Measurements from ENCODE around the gene MTRR. TPM values are rescaled to one million over a fixed set of nuclear protein-coding genes. Genes with fewer than 3 reads are reported as not detected.

Gene MTRR
- total and polyA plus RNA-seq, 3 experiments from 2014 or later = 36.8 to 50.5 (median 45.5) TPM

DNA sequence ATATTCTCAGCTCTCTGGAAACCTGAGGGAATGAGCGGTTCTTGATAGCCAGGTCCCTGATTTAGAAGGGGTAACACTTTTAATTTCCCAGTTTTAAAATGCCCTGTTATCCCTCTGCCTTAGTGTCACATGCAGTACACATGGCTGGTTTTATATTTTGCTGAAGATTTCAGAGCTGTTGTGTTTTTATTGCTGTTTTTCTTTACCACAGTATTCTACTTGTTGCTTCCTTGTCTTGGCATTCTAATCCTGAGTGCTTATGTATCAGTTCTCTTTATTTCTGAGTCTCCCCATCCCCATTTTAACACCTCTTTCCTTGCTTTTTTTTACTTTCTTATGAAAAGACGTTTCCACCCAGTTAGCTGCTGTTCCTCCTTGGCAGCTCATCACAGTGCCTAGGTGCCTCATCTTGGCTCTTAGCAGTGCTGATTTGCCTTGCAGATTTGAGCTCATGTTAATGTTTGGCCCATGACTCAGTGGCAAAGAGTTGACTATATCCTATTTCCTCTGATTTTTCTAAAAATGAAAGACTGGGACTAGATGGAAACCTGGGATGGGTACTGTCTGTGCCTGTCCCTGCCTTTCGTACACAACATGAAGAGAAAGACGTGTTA, 3.7 kb downstream of the MTRR start:
- Mint-ChIP-seq H3K36me3 (peaks cover 8 to 47% (median 17%) of the 10 kb centered on the region in 3 donors), H3K27me3 (peaks cover 0 to 3% of the 10 kb centered on the region in 2 donors), H3K27ac (peak overlapping the region; percentile 86 to 97 (median 92)), H3K4me1 (peaks cover 72 to 90% (median 89%) of the 10 kb centered on the region in 3 donors), H3K4me3 (peak overlapping the region; percentile 72 to 82 (median 77)), H3K9me3 (no peaks in the 10 kb centered on the region)
- ChIA-PET CTCF (interaction anchor here (0.9 to 2.1 kb wide), 3 partner anchors 14 to 26 kb away, joined by 3 to 10 read pairs (median 3); no protein-coding TSS in a partner anchor), POLR2A (interaction anchor here (1.3 kb wide), 2 partner anchors 9 to 22 kb away, joined by 3 to 4 read pairs; partner anchors contain the start of gene CFAP90)
- H3K36me3 ChIP-seq (ENCODE audit: insufficient read depth, low read length) = peaks cover 20% of the 10 kb centered on the region
- H3K4me3 ChIP-seq (ENCODE audit: low read length) = peak overlapping the region; percentile 42
- no peaks in the 10 kb centered on the region for H3K27me3 ChIP-seq (ENCODE audit: insufficient read depth, low read length, poor library complexity, severe bottlenecking)
- H3K4me1 ChIP-seq (ENCODE audit: insufficient read depth, low read length) = peaks cover 52% of the 10 kb centered on the region
- no peaks in the 10 kb centered on the region for H3K9me3 ChIP-seq (ENCODE audit: low read length)
- H3K27ac ChIP-seq (ENCODE audit: low read depth, low read length) = peak overlapping the region; percentile 41
- no peak for DNase-seq

DNA sequence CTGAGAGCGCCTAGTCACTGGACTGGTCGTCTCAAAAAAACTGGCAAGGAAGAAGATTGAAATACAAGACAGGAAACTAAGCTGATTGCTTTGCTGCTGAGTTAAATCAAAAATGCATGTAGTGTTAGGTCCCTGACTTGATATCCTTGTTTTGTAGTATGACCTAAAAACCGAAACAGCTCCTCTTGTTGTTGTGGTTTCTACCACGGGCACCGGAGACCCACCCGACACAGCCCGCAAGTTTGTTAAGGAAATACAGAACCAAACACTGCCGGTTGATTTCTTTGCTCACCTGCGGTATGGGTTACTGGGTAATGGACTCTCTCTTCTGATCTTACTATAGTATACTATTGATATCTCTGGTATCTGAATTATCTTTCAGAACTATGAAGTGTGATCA, 4.3 kb downstream of the MTRR start:
- H3K9me3 Mint-ChIP-seq = no peaks in the 10 kb centered on the region
- H3K4me1 ChIP-seq (ENCODE audit: insufficient read depth, low read length) = peaks cover 46% of the 10 kb centered on the region

DNA sequence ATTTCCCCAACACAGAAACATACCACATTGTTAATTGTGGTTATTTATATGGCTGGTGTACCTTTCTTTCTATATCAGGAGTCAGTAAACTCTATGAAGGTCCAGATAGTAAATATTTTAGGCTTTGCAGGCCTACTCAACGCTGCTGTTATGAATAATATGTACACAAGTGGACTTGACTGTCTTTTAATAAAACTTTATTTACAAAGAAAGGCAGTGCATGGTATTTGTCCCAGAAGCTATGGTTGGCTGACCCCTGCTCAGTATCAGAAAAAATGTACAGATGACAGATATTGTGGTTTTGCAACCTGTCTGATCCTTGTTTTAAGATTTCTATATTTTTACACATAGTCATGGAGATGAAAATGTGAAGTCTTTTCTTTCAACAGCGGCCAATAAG, 5.7 kb downstream of the MTRR start:
- H3K9me3 ChIP-seq (ENCODE audit: low read length) = no peaks in the 10 kb centered on the region
- peaks cover 36% of the 10 kb centered on the region for H3K36me3 ChIP-seq (ENCODE audit: insufficient read depth, low read length)
- H3K4me1 ChIP-seq (ENCODE audit: insufficient read depth, low read length) = peaks cover 46% of the 10 kb centered on the region
- H3K4me3 ChIP-seq (ENCODE audit: low read length) = no peak overlapping the region
- POLR2A ChIA-PET = no interaction called here
- Mint-ChIP-seq H3K9me3 (no peaks in the 10 kb centered on the region), H3K4me1 (peaks cover 75 to 96% (median 94%) of the 10 kb centered on the region in 3 donors), H3K27me3 (no peaks in the 10 kb centered on the region), H3K27ac (peak overlapping the region in 2 of 8 donors; percentile 11 to 92), H3K36me3 (peaks cover 8 to 56% (median 31%) of the 10 kb centered on the region in 3 donors), H3K4me3 (no peak overlapping the region)
- DNase-seq = no peak
- no peaks in the 10 kb centered on the region for H3K27me3 ChIP-seq (ENCODE audit: insufficient read depth, low read length, poor library complexity, severe bottlenecking)
- CTCF ChIA-PET = interaction anchor here (0.8 kb wide), 1 partner anchor 12 kb away, joined by 4 read pairs; no protein-coding TSS in a partner anchor
- no peak overlapping the region for H3K27ac ChIP-seq (ENCODE audit: low read depth, low read length)

More for the DNA sequence above, 4.3 kb downstream of the MTRR start:
- Mint-ChIP-seq H3K27me3 (peaks cover 0 to 3% of the 10 kb centered on the region in 2 donors), H3K27ac (peak overlapping the region; percentile 86 to 97 (median 92)), H3K4me1 (peaks cover 73 to 90% (median 89%) of the 10 kb centered on the region in 3 donors), H3K36me3 (peaks cover 8 to 52% (median 22%) of the 10 kb centered on the region in 3 donors), H3K4me3 (peak overlapping the region; percentile 72 to 82 (median 77))
- no peaks in the 10 kb centered on the region for H3K27me3 ChIP-seq (ENCODE audit: insufficient read depth, low read length, poor library complexity, severe bottlenecking)
- H3K9me3 ChIP-seq (ENCODE audit: low read length) = no peaks in the 10 kb centered on the region
- peak in 2 of 5 donors; percentile 18 to 34 for DNase-seq
- H3K4me3 ChIP-seq (ENCODE audit: low read length) = peak overlapping the region; percentile 42
- peaks cover 25% of the 10 kb centered on the region for H3K36me3 ChIP-seq (ENCODE audit: insufficient read depth, low read length)
- peak overlapping the region; percentile 41 for H3K27ac ChIP-seq (ENCODE audit: low read depth, low read length)
- POLR2A ChIA-PET = interaction anchor here (1.3 kb wide), 1 partner anchor 9 kb away, joined by 3 read pairs; no protein-coding TSS in a partner anchor
- CTCF ChIA-PET = interaction anchor here (1.0 to 2.1 kb wide), 2 partner anchors 13 to 17 kb away, joined by 3 to 10 read pairs; no protein-coding TSS in a partner anchor

DNA sequence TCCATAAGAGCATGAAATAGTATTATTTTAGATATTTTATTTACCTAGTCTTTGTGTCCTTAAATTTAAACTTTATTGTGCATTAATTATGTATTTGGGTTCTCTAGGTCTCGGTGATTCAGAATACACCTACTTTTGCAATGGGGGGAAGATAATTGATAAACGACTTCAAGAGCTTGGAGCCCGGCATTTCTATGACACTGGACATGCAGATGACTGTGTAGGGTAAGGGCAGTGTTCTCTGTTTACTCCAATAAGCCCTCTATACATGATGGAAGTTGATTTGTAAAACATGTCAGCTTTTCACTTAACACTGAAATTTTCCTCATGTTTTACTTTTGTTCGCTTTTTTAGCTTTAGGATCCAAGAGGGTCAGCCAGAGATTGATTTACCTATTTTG, 6.2 kb downstream of the MTRR start:
- Histone ChIP-seq H3K36me3 (ENCODE audit: insufficient read depth, low read length) (peaks cover 42% of the 10 kb centered on the region), H3K27ac (ENCODE audit: low read depth, low read length) (no peak overlapping the region), H3K4me1 (ENCODE audit: insufficient read depth, low read length) (peaks cover 42% of the 10 kb centered on the region), H3K9me3 (ENCODE audit: low read length) (no peaks in the 10 kb centered on the region), H3K4me3 (ENCODE audit: low read length) (no peak overlapping the region), H3K27me3 (ENCODE audit: insufficient read depth, low read length, poor library complexity, severe bottlenecking) (no peaks in the 10 kb centered on the region)
- no peaks in the 10 kb centered on the region for H3K9me3 Mint-ChIP-seq
- no peak for DNase-seq
- ChIA-PET POLR2A (no interaction called here), CTCF (interaction anchor here (0.8 kb wide), 1 partner anchor 12 kb away, joined by 4 read pairs; no protein-coding TSS in a partner anchor)
- H3K4me1 Mint-ChIP-seq = peaks cover 71 to 96% (median 89%) of the 10 kb centered on the region in 3 donors
- no peak overlapping the region for H3K4me3 Mint-ChIP-seq
- H3K36me3 Mint-ChIP-seq = peaks cover 8 to 58% (median 31%) of the 10 kb centered on the region in 3 donors
- no peak overlapping the region for H3K27ac Mint-ChIP-seq
- H3K27me3 Mint-ChIP-seq = no peaks in the 10 kb centered on the region

DNA sequence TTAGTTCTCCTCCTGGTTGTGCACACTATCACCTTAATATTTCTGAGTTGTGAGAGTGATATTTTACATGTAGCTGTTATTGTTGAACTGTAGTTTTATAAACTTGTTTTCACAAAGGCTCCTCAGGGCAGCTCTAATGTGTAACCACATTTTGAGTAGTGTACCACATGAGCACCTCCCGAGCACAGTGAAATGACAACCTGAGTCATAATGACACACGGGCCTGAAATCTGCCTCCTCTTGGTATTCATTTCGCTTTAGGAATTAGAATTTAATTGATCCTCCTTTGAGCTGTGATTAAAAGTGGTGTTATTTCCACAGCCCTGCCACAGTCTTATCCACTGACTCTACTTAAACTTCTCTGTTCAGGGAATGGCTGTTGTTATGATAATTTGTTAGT, 7.9 kb downstream of the MTRR start:
- Mint-ChIP-seq H3K27ac (peak overlapping the region in 5 of 8 donors; percentile 11 to 65 (median 13)), H3K4me1 (peaks cover 66 to 95% (median 88%) of the 10 kb centered on the region in 3 donors), H3K4me3 (no peak overlapping the region), H3K36me3 (peaks cover 8 to 75% (median 39%) of the 10 kb centered on the region in 3 donors), H3K9me3 (no peaks in the 10 kb centered on the region), H3K27me3 (no peaks in the 10 kb centered on the region)
- no peaks in the 10 kb centered on the region for H3K9me3 ChIP-seq (ENCODE audit: low read length)
- peaks cover 48% of the 10 kb centered on the region for H3K36me3 ChIP-seq (ENCODE audit: insufficient read depth, low read length)
- no peaks in the 10 kb centered on the region for H3K27me3 ChIP-seq (ENCODE audit: insufficient read depth, low read length, poor library complexity, severe bottlenecking)
- ChIA-PET POLR2A (interaction anchor here (0.6 kb wide), 1 partner anchor 20 kb away, joined by 3 read pairs; no protein-coding TSS in a partner anchor), CTCF (interaction anchor here (1.3 kb wide), 1 partner anchor 8 kb away, joined by 3 read pairs; no protein-coding TSS in a partner anchor)
- H3K4me1 ChIP-seq (ENCODE audit: insufficient read depth, low read length) = peaks cover 25% of the 10 kb centered on the region
- H3K4me3 ChIP-seq (ENCODE audit: low read length) = no peak overlapping the region
- DNase-seq = no peak
- H3K27ac ChIP-seq (ENCODE audit: low read depth, low read length) = no peak overlapping the region

DNA sequence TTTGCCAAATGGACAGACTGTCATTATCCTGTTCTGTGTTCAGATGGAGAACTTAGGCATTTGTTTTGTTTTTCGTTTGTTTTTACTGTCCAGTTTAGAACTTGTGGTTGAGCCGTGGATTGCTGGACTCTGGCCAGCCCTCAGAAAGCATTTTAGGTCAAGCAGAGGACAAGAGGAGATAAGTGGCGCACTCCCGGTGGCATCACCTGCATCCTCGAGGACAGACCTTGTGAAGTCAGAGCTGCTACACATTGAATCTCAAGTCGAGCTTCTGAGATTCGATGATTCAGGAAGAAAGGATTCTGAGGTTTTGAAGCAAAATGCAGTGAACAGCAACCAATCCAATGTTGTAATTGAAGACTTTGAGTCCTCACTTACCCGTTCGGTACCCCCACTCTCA, 8.9 kb downstream of the MTRR start:
- Mint-ChIP-seq H3K4me3 (no peak overlapping the region), H3K4me1 (peaks cover 58 to 89% (median 82%) of the 10 kb centered on the region in 3 donors), H3K9me3 (no peaks in the 10 kb centered on the region), H3K36me3 (peaks cover 8 to 82% (median 41%) of the 10 kb centered on the region in 3 donors), H3K27me3 (no peaks in the 10 kb centered on the region), H3K27ac (peak overlapping the region in 6 of 8 donors; percentile 21 to 78 (median 58))
- Histone ChIP-seq H3K4me3 (ENCODE audit: low read length) (no peak overlapping the region), H3K4me1 (ENCODE audit: insufficient read depth, low read length) (peaks cover 15% of the 10 kb centered on the region), H3K9me3 (ENCODE audit: low read length) (no peaks in the 10 kb centered on the region), H3K36me3 (ENCODE audit: insufficient read depth, low read length) (peaks cover 56% of the 10 kb centered on the region), H3K27ac (ENCODE audit: low read depth, low read length) (no peak overlapping the region), H3K27me3 (ENCODE audit: insufficient read depth, low read length, poor library complexity, severe bottlenecking) (no peaks in the 10 kb centered on the region)
- DNase-seq = no peak
- ChIA-PET POLR2A (no interaction called here), CTCF (interaction anchor here (1.2 kb wide), 1 partner anchor 9 kb away, joined by 3 read pairs; no protein-coding TSS in a partner anchor)

DNA sequence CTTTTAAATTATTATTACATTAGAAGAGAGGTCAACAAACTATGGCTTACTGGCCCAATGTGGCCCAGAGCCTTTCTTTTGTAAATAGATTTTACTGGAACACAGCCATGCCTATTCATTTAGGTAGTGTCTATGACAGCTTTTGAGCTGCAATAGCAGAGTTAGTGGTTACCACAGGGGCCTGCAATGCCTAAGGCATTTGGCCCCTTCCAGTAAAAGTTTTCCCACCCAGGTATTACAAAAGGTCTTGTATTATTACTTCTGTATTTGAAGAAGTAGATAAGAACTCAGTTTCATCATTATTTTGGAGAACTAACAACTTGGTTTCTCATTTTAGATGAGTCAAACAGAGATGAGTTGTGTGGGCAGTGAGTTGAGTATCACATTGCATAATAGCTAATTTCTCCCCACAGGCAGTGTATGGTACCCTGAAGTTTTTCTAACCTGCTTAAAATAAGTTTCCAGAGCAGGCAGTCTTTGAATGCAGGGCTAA, 9.5 kb downstream of the MTRR start:
- H3K27ac ChIP-seq (ENCODE audit: low read depth, low read length) = no peak overlapping the region
- peaks cover 9% of the 10 kb centered on the region for H3K4me1 ChIP-seq (ENCODE audit: insufficient read depth, low read length)
- no peak overlapping the region for H3K4me3 ChIP-seq (ENCODE audit: low read length)
- H3K36me3 Mint-ChIP-seq = peaks cover 8 to 87% (median 42%) of the 10 kb centered on the region in 3 donors
- no peaks in the 10 kb centered on the region for H3K27me3 Mint-ChIP-seq
- ChIA-PET CTCF (interaction anchor here (1.2 to 1.9 kb wide), 2 partner anchors 8 to 9 kb away, joined by 3 to 6 read pairs; no protein-coding TSS in a partner anchor), POLR2A (interaction anchor here (0.8 kb wide), 1 partner anchor 10 kb away, joined by 3 read pairs; the partner anchor contains the start of genes FASTKD3 and MTRR)
- no peaks in the 10 kb centered on the region for H3K9me3 ChIP-seq (ENCODE audit: low read length)
- no peaks in the 10 kb centered on the region for H3K27me3 ChIP-seq (ENCODE audit: insufficient read depth, low read length, poor library complexity, severe bottlenecking)
- no peak overlapping the region for H3K4me3 Mint-ChIP-seq
- peak overlapping the region in 4 of 8 donors; percentile 27 to 75 (median 44) for H3K27ac Mint-ChIP-seq
- peaks cover 62% of the 10 kb centered on the region for H3K36me3 ChIP-seq (ENCODE audit: insufficient read depth, low read length)
- DNase-seq = no peak
- H3K9me3 Mint-ChIP-seq = no peaks in the 10 kb centered on the region
- H3K4me1 Mint-ChIP-seq = peaks cover 53 to 83% (median 76%) of the 10 kb centered on the region in 3 donors
